ENCODE measurements around the gene CREB3L1.

CREB3L1 gene, protein sequence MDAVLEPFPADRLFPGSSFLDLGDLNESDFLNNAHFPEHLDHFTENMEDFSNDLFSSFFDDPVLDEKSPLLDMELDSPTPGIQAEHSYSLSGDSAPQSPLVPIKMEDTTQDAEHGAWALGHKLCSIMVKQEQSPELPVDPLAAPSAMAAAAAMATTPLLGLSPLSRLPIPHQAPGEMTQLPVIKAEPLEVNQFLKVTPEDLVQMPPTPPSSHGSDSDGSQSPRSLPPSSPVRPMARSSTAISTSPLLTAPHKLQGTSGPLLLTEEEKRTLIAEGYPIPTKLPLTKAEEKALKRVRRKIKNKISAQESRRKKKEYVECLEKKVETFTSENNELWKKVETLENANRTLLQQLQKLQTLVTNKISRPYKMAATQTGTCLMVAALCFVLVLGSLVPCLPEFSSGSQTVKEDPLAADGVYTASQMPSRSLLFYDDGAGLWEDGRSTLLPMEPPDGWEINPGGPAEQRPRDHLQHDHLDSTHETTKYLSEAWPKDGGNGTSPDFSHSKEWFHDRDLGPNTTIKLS
- 0 to 0.09 reads per million in 2 donors for total RNA-seq

DNA sequence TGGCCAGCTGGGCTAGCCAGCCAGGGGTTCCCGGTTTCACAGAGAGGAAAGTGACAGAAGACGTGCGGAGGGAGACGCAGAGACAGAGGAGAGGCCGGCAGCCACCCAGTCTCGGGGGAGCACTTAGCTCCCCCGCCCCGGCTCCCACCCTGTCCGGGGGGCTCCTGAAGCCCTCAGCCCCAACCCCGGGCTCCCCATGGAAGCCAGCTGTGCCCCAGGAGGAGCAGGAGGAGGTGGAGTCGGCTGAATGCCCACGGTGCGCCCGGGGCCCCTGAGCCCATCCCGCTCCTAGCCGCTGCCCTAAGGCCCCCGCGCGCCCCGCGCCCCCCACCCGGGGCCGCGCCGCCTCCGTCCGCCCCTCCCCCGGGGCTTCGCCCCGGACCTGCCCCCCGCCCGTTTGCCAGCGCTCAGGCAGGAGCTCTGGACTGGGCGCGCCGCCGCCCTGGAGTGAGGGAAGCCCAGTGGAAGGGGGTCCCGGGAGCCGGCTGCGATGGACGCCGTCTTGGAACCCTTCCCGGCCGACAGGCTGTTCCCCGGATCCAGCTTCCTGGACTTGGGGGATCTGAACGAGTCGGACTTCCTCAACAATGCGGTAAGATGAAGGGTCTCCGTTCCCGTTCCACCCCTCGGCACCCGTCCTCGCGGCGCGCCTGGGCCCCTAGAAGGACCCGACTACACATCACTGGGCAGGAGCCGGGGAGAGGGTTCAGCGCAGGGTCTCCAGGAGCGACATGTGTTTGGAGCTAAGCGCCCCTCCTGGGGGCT lies at the start of gene CREB3L1:
Gene CREB3L1, plus strand, starts transcription at position 41 of the 765 bp plus-strand sequence. Its CDS starts 450 bp downstream, at position 491.
- no peak for DNase-seq

DNA sequence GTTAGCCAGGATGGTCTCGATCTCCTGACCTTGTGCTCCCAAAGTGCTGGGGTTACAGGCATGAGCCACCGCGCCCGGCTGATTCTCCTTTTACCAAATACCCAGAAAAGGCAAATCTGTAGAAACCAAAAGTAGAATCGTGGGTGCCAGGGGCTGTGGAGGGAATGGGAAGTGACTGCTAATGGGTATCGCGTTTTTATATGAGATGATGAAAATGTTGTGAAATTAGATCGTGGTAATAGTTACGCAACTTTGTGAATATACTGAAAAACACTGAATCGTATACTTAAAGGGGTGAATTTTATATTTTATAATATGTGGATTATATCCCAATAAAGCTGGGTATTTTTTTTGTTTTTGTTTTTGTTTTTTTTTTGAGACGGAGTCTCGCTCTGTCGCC lies 48.2 kb upstream of the CREB3L1 start:
- no peak for DNase-seq

DNA sequence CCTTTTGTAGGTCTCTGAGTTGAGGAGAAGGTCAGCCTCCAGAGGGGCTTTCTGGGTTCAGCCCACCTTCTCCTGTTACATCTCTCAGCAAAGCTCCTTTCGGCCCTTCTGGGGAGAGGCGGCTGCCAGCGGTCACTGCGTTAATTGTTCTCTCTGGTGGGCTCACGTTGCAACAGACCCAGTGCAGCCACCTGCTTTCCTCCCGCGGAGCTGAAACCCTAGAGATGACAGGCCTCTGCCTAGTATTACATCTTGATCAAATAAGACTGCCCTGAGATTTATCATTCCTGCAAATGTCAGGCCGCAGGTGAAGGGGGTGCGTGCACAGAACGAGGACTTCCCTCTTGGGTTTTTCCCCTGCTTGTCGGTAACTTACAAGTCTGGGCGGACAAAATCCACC lies 43.2 kb upstream of the CREB3L1 start:
- no peak for DNase-seq

DNA sequence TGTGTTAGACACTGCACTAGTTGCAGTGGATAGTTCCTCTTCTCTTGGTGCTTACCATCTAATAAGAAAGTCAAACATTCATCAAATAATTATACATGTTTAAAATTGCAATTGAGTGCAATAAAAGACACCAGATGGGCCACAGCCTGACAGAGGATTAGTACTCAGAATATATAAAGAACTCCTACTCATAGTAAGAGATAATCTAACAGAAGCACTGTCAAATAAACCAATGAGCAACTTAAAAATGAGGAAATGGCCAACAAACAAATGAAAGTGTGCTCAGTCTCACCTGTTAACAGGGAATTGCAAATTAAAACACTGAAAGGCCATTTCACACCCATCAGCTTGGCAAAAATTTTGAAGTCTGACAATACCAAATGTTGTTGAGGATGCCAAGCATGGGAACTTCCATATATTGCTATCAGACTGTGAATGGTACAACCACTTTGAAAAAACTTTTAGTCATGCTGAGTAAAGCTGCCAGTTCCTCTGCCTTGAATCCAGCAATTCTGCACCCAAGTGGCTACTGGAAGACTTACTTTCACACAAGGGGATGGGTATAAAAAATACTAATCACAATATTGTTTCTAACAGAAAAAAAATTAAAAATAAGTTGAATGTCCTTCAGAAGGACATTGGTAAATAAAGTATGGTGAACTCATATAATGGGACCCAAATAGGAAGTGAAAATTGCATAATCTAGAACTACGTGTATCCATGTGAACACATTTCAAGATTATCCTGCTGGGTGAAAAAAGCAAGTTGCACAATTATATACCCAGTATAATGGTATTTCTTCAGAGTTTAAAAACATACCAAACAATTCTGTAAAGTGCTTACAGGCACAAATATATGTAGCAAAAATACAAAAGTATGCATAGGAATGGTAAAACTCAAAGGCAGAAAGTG lies 41.4 kb upstream of the CREB3L1 start:
- no peak for DNase-seq

DNA sequence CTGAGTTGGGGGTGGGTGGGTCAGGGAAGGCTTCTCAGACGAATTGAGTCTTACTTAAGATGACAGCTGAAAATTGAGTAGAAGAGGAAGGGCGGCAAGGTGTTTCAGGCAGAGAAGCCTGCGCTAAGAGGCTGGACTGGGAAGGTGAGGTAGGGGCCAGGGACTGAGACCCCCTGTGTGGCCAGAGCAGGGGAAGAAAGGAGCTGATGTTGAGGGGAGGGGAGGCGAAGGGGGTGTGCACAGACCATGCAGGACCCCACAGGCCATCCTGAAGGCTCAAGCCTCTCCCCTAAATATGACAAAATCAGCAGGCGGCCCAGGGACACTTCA lies 40.6 kb upstream of the CREB3L1 start:
- no peak for DNase-seq

DNA sequence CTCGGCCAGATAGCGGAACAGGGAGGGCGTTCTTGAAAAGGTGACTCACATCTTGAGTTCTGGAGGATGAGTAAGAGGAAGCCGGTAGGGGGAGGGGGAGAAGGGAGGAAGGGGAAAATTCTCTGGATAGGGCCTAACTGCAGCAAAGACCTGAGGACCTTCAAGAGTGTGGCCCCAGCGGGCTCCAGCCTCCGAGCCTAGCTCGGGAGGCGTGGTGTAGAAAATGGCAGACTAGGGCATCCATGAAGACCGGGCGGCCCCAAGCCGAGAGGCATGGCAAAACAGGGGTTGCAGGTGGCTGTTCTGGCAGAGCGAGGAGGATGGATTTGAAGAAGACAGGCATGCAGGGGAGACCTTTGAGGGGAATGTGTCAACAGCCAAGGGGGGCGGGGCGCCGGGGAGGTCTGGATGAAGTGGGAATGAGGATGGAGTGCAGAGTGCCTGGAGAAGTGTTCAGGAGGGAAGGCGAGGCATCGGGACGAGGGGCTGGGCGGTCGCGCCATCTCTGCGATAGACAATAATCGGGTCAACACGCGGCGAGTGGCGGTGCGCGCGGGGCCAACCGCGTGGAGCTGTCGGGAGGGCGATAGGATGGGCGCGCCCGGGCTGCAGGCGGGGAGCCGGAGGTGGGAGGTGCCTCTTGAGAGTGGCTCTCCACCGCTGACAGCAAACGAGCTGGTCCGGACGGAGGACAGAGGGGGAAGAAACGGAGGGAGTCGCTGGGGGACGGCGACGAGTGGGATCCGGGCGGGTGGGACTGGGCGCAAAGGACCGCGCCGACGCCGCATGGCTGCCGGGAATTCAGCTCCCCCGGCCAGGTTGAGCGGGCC lies 40.0 kb upstream of the CREB3L1 start:
- peak; percentile 32 for DNase-seq

DNA sequence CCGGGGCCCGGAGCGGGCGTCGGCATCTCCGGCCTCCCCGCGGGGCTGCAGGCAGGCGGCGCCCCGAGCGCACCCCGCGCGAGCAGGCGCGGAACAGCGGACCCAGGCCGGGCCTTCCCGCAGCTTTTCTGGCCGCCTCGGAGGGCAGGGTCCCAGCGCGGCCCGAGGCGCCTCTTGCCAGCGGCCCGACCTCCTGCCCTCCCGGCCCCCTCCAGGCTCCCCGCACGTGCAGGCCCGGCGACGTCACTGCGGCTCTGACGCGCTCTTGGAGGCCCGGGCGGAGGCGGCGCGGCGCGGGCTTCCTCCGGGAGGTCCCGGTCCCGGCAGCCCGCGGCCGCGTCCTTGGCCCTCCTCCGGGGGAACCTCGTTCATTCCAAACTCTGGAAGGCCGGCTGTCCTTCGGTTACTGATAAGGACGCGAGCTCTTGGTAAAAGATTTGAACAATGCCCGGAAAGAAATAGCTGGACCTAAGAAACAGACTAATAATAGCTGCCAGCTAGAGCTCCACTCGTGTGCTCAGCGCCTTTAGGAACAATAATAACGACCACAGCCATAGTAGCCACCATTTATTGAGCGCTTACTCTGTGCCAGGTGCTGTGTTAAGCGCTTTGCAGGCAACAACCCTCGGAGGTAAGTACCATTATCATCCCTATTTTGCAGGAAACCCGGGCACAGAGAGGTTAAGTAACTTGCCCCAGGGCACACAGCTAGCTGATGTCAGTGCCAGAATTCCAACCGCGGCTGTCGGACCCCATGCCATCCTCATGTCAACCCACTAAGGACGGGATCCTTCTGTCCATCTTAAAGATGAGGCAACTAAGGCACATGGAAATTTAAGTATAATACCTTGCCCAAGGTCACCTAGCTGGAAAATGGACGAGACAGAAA lies 39.1 kb upstream of the CREB3L1 start:
- DNase-seq, result peak; percentile 40

DNA sequence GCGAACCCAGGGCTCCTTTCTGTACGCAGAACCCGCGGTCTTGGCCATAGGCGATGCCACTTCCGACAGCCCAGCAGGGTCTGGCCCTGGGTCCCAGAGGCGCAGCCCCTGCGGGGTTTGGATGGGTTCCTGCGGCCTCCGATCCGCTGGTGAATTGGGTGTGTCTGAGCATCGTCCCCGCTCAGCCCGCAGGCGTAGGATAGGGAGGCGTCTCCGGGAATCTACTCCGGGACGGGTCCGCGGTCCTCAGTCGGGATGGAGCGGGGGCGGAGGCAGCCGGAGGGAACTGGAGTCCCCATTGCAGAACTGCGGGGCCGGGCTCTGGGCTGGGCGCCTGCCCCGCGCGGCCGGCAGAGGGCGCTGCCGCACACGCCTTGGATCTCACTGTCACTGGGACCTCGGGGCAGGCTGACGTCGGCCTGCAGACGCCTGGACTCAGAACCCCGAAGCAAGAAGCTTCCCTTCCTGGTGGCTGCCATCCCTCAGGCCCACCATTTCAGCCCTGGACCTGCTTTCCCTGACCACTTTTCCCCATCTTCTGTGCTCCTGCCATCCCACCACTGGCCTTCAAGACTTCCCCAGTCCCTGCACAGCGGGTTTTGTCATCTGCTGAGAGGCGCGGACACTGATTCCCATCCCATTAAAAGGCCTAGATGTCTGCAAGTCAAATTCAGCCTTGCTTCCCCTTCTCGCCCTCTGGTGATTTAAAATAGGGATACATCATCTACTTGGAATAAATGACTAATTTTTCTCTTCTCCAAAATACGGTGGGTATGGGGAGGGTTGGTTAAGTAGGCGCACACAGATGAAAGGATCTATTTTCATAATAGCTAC lies 38.3 kb upstream of the CREB3L1 start:
- peak; percentile 60 for DNase-seq

DNA sequence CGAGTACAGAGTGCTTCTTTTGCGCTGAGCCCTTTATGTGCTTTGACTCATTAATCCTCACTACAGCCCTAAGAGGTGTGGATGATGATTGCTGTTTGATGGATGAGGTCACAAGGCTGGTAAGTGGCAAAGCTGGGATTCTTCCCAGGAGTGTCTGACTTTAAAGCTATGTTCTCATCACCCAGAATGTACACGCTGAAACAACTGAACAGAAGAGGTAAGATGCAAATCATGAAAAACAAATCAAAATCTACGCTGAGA lies 37.7 kb upstream of the CREB3L1 start:
- no peak for DNase-seq

DNA sequence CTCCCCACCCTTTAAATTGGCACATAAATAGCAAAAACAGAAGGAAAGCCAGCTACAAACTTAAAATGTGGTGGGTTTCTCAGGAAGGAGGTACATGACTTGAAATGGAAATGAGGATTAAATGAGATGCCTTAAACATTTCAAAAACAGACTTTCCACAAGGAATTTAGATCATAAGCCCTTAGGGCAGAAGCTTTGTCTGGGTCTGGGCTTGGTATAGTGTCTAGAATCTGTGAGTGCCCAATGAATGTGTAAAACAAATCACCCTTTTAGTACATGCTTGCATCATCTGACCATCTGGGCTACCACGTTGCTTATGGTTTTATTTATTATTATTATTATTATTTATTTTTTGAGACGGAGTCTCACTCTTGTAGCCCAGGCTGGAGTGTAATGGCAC lies 37.1 kb upstream of the CREB3L1 start:
- no peak for DNase-seq

DNA sequence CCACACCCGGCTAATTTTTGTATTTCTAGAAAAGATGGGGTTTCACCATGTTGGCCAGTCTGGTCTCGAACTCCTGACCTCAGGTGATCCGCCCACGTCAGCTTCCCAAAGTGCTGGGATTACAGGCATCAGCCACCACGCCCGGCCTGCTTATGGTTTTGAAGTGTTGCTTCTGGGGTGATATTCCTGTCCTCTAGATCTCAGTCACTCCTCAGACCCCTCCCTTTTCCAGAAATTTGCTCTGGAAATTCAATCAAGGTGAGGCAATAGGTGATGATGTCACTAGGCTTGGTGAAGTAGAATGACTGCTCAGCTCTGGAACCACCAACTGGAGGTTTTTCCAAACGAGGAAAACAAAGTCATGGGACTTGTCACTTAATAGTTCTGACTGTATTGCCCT lies 36.6 kb upstream of the CREB3L1 start:
- DNase-seq, result no peak

DNA sequence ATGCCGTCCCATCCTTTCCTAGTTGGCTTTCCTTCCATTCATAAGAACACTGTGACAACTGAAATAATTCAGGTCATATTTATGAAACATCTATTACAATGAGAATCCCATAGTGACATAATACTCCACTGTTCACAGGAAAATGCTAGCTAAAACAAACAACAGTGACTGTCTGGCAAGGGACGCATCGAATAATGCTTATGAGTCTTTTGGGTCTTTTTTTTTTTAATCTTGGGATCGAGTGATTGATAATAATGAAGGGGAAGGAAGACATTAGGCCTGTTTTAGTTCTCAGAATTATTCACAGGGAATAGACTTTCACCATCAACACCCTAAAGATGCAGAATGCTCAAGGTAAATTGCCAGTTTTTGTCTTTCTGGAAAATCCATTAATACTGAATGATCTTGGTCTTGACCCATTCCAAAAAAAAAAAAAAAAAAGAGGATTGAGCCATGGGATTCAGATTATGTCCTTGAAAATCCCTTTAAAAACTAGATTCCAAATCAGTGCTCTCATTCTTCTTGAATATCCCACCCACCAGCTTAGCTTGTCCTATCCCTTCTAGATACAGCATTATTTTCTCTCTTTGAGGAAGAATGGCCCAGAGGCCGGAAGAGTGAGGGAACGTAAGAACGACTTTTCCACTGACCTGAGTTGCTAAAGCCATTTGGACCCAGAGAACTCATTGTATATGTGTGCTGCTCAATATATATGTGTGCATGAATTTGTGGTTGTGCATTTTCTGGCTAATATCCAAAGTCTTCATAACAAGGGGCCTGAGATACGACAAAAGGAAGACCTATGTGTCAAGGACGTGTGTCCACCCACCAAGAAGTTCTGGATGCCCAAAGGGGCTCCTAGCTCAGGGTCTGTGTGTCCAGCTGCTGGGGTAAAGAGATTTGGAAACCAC lies 35.2 kb upstream of the CREB3L1 start:
- no peak for DNase-seq

DNA sequence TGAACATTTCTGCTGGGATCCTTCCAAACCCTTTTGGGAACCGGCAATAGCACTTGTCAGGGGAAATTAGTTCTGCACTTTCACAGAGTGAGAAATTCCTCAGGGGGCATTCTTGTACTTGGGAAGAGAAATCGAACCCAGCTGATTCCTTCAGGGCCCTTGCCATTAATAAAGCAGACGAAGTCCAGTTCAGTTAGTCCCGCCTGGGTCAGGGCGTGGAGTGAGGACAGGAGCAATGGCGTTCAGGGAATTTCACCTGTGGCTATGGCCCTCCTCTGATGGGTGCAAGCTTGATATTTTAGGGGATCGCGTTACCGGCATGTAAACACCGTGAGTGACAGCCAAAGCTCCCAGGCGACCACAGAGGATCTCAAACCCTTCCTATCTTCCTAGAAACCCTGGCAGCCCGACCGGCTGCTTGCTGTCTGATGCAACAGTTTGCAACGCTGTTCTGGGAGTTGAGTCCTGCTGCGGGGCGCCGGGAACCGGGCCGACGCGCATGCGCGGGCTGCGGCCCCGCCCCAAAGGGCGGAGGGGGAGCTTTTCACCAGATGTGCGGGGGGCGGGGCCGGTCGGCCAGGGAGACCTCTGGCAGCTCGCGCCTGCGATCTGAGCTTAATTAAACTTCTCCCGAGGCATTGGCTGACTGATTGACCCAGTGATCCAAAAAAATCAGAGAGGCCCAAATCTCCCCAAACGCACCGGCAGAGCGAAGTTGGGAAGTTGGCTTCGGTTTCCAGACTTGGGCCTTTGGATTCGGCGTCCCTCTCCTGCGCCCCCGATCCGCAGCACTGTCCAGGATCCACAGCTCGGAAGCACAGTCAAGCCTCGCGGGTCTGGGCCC lies 34.3 kb upstream of the CREB3L1 start:
- peak; percentile 68 for DNase-seq

DNA sequence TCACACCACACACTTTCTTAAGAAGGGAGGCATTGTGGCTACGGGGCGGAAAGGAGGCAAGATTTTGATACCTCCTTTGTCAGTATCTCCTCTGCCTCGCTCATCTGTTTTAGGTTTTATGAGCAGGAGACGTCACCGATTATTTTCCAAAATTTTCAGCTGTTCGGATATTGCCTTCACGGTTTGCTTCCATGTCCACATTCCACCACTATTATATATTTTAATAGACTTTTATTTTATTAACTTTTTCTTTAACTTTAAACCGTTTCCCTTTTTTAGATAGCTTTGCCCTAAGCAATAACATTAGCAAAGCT lies 33.7 kb upstream of the CREB3L1 start:
- no peak for DNase-seq

DNA sequence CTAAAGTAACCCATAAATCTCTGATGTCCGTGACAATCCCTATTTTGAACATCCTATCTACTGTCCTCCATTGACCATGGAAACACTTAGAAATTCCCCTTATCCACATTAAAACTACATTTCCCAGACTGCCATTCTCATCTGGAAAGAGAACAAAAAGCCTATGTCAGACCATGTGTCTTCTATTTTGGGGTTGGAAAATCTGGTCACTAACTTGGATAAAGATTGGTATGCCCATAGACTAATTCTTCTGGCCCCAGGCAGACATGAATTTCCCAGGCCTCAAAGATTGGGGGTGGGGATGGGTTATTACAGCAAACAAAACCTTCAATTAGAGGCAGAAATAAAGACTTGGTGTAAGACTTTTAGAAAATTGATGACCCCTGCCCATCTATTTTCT lies 30.9 kb upstream of the CREB3L1 start:
- no peak for DNase-seq

DNA sequence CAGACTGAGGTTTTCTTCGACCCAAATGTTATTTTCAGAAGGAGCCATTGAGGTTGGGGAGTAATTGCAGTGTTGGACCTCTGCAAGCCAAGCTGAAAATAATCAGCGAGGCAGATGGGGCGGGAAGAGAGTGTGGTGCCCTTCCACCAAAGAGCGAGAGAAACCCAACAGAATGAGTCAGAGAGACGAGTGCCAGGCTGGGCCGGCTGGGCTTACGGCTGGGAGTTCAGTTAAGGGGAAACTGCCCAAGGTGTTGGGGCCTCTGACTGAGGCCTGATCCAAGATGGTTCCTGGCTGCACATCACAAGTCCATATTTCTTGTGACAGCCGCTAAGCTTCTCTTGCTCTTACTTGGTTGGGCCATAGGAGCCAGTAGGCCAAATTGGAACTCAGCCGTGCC lies 30.4 kb upstream of the CREB3L1 start:
- no peak for DNase-seq

DNA sequence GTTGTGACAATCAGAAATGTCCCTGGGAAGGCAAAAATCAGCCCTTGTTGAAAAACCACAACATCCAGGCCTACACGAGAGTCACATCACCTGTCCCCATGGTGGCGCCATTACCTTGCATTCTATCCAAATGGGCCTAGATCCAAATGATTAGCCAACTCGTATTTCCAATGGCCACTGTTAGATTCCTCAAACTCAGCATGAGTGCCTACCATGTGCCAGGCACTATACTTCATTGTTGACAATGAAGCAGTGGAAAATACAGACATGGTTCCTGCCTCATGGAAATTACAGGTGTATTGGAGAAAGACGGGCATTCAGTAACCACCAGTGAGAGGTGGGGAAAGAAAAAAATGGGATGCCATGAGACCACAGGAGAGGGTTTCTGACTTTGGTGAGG lies 29.8 kb upstream of the CREB3L1 start:
- no peak for DNase-seq

Data from activated gamma-delta T cell (primary cell).